GM23248 (cell line): ENCODE data around the gene MRFAP1.

Source experiments
- EZH2 ChIP-seq: fragments of 200-600 bp; sonication (generic); IDR thresholded peaks from 2 replicates; pipeline ENCODE4 v1.6.1; 2018; ENCODE audit warnings: antibody characterized with exemption, mild to moderate bottlenecking; ENCODE audit not compliant: insufficient read depth, poor library complexity, severe bottlenecking
- EZH2phosphoT487 ChIP-seq: fragments of 200-600 bp; sonication (generic); IDR thresholded peaks from 2 replicates; pipeline ENCODE4 v1.6.1; 2018; ENCODE audit warnings: antibody characterized with exemption, moderate library complexity, mild to moderate bottlenecking, low read depth; ENCODE audit not compliant: insufficient read depth

- no peak for TF ChIP-seq EZH2
- TF ChIP-seq EZH2phosphoT487, result no peak
Observed at GRCh38 chr4:6649216-6649615, 8.7 kb downstream of the MRFAP1 start.
